ELF-1 (cell line): ENCODE measurements around the gene ADAMTS3.
A peak's percentile ranks its signal among the peaks of the same experiment; 100 is the strongest.

Experiments
- DNase-seq: peaks from one replicate; pipeline ENCODE4 v3.0.0-alpha.2; 2016; ENCODE audit warnings: low read depth, low spot score

The ADAMTS3 gene

DNA sequence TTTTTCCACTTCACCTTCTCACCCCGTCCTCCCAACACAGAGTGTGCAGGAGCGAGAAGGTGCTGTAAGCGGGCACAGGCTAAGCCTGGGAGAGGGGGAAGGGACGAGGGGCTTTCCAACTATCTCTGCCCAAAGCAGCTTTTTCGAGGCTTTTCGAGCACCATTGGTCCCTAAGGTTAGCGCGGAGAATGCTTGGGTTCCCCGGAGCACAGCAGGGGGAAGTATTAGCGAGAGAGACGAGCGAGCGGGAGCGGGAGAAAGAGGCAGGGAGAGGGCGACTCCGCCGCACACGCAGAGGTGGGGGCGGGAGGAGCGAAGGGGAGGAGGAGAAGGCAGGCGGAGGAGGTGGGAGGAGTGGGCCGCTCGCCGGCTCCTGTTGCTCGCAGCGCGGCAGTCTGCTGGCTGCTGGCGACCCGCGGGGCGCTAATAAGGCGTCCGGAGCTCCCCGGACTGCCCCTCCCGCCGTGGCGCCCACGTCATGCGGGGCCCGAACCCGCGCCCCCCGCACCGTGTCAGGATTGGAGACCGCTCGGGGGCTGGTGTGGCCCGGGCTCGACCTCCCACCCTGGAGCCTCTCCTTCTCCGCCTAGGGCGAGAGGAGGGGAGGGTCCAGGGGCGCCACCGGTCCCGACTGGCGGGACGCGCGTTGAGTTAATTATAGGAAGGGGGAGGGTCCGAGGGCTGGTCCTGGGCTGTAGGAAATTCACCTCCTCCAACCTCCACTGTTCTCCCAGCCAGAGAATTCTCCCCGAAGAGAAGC, at the start of gene ADAMTS3:
Gene ADAMTS3, minus strand, starts transcription at position 263 of the 760 bp plus-strand sequence. CDS start 459 bp downstream, outside the sequence.
- DNase-seq, result peak; percentile 91

DNA sequence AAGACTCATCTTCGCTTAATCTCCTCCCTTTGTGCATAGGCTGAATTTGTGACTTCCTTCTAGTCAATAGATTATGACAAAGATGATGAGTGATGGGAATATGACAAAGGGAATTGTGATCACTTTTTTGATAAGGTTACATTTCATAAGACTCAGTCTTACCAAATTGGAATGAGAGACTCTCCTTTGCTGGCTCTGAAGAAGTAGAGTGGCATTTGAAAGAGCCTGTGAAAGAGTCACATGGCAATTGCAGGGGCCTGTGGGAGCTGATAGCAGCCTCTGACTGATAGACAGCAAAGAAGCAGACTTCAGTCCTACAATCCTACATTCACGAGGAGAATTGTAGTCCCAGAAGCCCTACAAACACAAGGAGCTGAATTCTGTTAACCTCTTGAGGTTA, 44.9 kb upstream of the ADAMTS3 start:
- no peak for DNase-seq

DNA sequence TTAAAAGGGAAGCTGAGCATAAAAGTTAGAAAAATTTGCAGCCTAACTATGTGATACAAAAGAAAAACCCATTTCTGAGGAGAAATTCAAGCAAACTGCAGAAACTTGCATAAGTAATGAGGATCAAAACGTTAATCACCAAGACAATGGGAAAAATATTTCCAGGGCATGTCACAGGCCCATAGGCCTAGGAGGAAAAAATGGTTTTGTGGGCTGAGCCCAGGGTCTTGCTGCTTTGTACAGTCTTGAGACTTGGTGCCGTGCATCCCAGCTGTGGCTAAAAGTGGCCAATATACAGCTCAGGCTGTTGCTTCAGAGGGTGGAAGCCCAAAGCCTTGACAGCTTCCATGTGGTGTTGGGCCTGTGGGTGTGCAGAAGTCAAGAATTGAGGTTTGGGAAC, 37.7 kb upstream of the ADAMTS3 start:
- no peak for DNase-seq

DNA sequence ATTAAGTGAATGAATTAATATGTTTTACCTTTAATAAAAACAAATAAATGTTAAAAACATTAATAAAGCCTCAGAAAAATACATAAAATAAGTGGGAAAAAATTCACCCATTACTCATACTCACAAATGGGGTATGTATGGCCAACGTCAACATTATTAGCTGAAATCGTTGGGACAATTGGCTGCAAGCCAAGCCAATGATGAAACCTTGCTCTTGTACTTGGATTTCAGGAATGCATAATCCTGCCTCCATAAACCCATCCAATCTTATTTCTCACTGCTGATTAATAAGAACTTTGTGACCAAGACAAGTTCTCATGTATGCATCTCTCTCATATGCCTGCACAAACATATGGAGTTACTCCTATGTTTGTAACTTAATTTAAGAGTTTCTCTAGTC, 35.3 kb upstream of the ADAMTS3 start:
- DNase-seq, result no peak

DNA sequence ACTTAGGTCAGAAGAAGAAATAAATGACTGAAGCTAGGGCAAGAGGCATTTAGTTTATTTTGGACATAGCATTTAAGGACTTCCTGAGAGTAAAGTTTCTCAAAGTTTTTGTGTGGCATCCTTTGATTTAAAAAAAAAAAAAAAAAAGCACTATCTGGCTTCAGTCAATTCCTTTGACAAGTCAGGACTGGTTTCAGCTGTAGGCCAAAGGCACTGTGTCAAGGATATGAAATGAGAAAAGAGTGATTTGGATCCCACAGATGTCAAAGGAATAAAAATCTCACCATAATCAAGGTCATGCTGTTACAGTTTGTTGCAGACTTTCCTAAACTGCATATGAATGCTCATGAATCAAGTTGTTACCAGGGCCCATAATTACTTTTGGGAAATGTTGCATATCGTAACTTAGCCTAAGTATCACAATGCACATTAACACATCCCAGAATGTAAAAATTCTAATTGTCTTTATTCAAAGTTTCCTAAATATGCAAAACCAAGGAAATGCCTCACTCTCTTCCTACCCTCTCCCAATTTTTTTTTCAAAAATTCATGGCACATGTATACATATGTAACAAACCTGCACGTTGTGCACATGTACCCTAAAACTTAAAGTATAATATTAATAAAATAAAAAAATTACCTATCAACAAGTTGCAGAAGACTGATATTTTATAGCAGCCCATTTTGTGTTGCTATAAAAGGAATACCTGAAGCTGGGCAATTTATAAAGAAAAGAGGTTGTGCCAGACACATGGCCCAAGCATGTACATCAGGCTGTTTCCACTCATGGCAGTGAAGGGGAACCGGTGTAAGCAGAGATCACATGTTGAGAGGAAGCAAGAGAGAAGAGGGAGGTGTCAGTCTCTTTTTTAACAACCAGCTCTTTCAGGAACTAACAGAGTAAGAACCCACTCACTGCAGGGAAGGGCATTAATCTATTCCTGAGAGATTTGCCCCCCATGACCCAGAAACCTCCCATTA, 33.7 kb upstream of the ADAMTS3 start:
- no peak for DNase-seq

DNA sequence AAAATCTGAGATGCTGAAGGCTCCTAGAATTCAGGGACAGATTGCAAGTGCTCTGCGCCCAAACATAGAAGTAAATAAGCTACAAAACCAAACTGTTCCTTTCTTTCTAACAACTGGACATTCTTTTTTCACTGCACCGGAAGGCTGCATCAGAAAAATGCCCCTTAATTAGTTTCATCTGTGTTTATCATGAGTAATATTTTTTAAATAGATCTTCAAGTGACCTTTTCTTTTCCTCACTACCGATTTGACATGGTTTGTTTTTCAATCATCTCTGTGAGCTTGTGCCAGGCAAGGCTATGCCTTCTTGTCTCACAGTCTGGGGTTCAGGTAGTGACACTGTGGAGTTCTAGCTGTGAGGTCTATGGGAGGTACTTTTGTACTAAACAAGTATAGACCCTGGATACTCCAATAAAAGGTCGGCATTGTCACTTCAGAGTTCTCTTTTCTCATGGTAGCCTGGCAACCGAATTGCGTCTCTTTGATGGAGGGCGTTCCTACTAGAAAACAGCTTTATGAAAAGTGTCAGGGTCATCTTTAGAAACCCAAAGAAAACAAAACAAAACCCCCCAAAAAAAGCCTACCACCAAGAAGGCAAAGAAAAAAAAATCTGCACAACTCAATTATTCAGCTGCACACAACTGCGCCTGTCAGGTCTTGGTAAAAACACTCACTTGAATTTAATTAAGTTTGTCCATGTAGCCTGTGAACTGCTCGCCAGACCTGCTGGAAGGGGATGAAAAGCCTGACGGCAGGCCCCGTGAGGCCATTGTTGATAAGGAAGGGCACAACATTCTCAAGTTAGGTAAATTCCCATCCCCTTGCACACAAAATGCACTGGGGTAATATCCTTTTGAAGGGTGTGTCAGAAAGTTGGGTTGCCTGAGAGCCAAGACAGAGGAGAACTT, 22.8 kb upstream of the ADAMTS3 start:
- no peak for DNase-seq

DNA sequence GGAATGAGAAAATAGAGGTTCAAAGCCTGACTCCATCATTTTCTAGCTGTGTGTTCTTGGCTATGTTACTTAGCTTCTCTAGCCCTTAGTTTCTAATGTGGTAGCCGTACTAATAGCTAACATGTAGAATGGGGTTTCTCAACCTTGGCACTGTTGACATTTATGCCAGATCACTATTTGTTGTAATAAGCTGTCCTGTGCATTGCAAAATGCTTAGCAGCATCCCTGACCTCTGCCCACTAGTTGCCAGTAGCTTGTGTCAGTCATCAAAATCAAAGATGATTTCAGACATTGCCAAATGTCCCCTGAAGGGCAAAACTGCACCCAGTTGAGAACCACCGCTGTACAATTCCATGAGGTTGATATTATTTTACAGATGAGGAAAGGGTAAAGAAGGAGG, 18.3 kb upstream of the ADAMTS3 start:
- DNase-seq, result no peak

DNA sequence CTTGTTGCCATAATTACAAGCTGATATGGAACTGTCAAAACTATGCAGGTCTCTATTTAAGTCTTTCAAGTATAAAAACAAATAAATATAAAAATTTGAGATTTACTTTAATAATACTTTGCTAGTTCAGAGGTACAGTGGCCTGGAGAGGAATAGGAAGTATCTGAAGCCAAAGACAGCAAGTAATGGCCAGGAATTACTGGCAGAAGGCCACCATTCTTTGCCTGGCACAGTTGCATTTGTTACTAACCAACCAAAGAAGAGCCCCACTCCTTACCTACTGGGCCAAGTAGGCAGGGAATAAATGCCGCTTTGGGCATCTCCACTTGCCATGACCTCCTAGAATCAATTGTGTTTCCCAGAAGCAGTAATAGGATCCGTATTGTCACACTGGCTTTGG, 13.8 kb upstream of the ADAMTS3 start:
- no peak for DNase-seq

DNA sequence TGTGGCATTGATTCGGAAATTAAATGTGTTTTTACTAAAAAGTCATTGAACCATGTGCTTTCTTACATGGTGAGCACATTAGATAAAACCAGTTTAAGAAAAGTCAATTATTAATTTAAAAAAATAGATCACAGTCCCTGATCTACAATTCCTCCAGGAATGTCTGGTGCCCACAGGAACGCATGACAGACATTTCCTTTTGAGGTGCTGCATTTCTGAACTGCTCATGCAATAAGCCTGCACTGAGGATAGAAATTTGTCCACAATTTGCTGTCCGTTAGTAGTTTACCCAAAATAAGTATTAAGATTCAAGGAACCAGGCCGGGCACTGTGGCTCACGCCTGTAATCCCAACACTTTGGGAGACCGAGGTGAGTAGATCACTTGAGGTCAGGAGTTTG, 8.2 kb upstream of the ADAMTS3 start:
- DNase-seq, result no peak

DNA sequence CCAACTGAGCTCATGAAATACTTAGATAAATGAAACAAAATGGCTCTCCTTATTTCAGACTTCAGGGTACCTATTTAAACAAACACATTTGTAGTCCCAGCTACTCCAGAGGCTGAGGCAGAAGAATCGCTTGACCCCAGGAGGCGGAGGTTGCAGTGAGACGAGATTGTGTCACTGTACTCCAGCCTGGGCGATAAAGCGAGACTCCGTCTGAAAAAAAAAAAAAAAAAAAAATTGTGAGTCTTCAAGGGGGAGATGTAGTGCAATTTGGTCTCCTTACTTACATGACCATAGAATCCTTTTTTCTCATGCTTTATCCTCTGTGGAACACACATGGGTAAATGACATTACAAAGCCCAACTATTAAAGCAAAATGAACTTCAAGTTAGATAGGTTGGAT, 2.3 kb upstream of the ADAMTS3 start:
- DNase-seq, result no peak

DNA sequence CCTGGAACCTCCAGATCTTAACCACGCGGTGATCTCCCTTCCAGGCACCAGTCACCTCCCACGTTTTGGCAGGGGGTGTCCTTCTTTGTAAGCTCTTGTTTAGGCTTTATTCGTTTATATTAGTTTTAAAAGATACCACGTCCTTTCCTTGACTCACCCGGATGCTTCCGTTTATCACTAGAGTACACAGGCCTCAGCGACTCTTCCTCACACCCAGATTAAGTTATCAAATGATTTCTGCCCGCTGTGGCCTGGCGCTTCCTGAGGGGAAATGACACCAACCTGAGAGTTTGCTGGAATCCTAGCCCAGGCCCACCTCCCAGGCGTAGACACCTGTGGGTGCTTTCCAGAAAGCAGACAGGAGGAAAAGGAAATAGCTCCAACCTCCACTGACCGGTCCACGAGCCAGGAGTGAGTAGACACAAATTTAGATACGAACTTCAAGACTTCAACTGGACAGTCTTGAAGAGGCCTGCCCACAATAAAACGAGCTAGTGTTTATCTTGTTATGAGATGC, 756 bp upstream of the ADAMTS3 start:
- no peak for DNase-seq

DNA sequence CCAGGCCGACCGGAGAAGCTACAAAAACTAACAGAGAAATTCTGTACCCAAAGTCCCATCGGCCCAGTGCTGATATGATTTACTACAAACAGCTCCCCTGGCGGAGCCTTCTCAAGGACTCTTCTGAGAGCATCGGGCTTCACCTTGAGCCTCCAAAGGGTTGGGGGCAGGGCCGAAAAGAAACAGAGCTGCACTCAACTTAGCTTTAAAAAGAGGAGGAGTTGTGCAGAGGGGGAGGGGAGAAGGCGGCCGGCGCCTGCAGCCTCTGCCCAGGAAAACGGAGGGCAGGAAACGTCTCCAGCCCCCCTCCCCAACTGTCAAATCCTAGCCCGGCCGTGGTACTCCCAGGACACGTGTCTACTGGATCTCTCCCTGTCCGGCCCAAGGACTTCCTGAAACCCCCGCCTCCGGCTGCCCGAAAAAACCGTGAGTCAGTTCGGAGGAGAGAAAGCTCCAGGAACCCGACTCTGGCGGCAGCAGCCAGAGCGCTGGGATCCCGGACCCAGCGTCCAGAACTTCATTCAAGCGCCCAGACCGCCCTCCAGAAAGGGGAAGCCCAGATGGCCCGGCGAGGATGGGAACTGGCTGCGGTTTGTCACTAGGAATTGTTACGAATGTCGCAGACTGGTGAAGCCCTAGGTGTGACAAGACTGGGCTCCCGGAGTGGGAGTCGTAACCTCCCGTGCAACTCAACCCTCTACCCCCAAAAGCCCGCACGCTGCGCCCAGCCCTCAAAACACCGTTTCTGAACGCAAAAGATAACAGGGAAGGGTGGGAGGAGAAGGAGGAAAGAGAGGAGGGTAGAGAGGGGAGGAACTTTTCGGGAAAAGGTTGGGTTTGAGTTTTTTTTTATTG, 973 bp downstream of the ADAMTS3 start:
- peak; percentile 97 for DNase-seq

DNA sequence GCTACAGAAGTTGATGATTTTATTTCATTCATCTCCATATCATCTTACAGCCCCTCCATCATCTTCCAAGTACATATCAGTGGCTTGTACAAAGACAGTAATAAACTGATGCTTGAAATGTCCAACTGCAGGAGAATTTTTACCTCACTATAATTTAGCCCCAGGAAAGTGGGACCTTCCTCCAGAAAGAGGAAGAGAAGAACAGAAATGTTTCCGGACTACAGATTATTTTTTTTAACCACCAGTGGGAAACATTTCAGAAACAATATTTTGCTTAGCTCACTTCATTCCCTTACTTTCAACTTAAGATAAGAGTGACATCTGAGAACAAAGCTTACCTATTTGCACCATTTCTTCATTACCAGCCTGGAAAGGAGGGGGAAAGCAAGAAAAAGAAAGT, 2.0 kb downstream of the ADAMTS3 start:
- DNase-seq, result no peak

DNA sequence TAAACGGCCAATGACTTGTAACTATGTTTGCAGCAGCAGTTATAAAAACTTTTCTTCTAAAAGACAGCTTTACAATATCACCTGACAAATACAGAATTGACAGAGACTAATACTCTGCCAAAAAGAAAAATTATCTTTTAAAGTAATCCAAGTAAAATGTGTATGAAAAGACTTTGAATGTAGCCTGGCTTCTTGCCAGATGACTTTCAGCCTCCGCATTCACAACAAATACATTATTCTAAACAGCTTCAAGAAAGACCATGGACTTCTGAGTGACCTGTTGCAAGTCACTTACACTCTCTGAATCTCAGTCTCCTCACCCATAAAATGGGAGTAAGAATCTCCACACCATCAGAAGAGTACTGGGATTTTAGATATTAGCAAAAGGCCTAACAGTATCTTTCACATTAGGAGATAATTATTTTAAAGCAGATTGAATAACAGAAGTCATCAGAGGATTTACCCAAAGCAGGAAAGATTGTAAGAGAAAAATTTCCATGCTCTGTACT, 2.5 kb downstream of the ADAMTS3 start:
- no peak for DNase-seq

DNA sequence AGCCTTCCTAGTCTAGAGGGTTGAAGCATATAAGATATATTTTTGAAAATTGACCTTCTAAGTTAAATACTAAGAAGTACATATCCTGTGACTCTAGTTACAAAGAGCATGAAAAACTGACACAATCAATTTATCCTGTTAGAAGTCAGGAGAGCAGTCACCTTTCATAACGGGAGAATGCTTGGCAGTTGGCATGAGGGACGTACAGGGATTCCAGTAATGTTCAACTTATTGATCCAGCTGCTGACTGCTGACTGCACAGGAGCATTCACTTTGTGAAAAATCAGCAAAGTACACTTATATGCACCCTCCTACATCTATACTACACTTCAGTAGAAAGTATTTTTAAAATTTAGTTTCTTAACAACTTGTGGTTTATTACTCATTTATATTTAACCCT, 4.2 kb downstream of the ADAMTS3 start:
- no peak for DNase-seq

DNA sequence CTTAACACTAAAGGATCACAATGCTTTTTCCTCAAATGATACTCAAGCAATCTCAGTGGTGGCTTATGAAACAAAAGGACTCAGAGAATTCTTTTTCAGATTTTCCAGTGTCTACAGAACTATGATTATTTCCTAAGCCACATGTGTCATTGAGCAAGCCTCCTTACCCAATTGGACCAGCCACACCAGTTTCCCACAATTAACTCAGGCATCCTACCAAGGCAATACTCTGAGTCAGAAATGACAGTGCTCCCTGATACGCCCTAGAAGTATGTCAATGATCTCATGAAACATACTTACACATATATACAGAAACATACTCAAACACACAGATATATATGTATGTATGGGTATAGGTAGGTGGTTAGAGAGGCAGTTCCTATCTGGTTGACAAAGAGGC, 4.8 kb downstream of the ADAMTS3 start:
- DNase-seq, result no peak

DNA sequence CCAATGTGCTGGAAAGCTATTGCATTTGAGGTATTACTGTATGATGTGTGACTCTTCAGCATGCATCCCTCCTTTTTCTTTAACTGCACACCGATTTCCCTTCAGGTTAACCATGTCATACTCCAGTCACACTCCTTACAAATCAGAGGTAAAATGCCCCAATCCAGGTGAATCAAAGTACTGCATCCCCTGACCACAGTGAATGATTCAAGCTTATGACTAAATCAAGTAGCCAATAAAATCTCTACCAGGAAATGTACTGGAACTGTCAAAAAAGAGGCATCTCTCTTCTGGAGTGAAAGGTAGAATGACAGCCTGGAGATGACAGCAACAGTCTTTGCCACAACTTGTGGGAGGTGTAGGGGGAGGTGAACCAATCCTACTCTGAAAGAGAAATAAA, 10.4 kb downstream of the ADAMTS3 start:
- DNase-seq, result no peak

DNA sequence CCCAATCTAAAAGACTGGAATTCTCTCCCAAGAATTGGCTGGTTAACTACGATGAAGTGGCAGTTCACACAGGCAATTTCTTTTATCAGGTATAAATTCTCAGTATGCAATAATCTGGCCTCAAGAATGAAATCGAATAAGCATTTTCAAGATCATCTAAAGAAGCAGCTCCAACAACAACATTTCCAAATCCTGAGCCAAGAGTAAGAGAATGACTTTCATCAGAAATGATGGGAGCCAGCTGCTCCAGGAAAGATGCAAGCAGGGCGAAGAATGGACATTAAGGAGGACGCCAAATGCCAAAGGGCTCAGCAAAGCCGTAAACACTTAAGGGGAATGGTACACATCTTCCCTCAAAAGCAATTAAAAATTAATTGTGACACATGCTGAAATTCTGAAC, 12.0 kb downstream of the ADAMTS3 start:
- DNase-seq, result no peak

DNA sequence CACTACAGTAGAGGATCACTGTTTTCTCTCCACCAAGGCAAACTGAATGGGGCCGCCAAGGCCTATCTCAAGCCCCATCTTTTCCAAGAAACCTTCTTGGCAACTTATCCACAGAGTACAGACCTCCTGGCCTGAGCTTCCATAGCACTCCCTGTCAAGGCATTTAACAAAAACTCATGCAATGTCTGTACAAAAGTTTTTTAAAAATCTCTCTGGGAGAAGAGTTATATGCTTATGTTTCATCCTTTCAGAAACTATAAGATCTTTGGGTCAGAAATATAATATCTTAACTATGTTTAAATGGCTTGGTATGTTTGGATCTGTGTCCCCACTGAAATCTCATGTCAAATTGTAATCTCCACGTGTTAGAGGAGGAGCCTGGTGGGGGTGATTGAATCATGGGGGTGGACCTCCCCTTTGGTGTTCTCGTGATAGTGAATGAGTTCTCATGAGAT, 13.6 kb downstream of the ADAMTS3 start:
- DNase-seq, result no peak
